NCI-H1417 treated with DMSO at 0.1 percent for 48 hours (cell line): Measurements from ENCODE around the gene EIF4G3.
"Not testable (repeated sequence)": the region's sequence is repeated elsewhere in the genome, so short reads cannot be mapped to it uniquely, and the experiment has no call there.

Source experiments
- DNase-seq: peaks from one replicate; lab custom pipeline; 2025; lab: John Stamatoyannopoulos, UW

The EIF4G3 gene

GRCh38 chr1:20814534-20814871 lies 362.2 kb downstream of the EIF4G3 start:
- no peak for DNase-seq

GRCh38 chr1:20811916-20812315 lies 364.8 kb downstream of the EIF4G3 start:
- no peak for DNase-seq

- DNase-seq, result no peak
Observed at GRCh38 chr1:20793236-20793635, 383.5 kb downstream of the EIF4G3 start.

GRCh38 chr1:20792196-20792595 lies 384.5 kb downstream of the EIF4G3 start:
- DNase-seq, result no peak

GRCh38 chr1:20790785-20791184 lies 385.9 kb downstream of the EIF4G3 start:
- no peak for DNase-seq

- not testable (repeated sequence) for DNase-seq
Observed at GRCh38 chr1:20789598-20789997, 387.1 kb downstream of the EIF4G3 start.

- DNase-seq, result no peak
Observed at GRCh38 chr1:20787840-20788795, 388.6 kb downstream of the EIF4G3 start.

GRCh38 chr1:20787029-20787839 lies 389.5 kb downstream of the EIF4G3 start, which contains the start of gene HP1BP3:
HP1BP3 (minus strand) TSS chr1:20787307; CDS start chr1:20780440, 6,867 bp downstream.
- peak; percentile 34 for DNase-seq

- DNase-seq, result peak; percentile 90
Observed at GRCh38 chr1:20786253-20787028, 390.3 kb downstream of the EIF4G3 start.

- DNase-seq, result no peak
Observed at GRCh38 chr1:20785907-20786252, 390.8 kb downstream of the EIF4G3 start.

GRCh38 chr1:20775700-20776099 lies 401.0 kb downstream of the EIF4G3 start:
- DNase-seq, result no peak

- no peak for DNase-seq
Observed at GRCh38 chr1:20771780-20772179, 404.9 kb downstream of the EIF4G3 start.

GRCh38 chr1:20770314-20771087 lies 406.2 kb downstream of the EIF4G3 start:
- no peak for DNase-seq

GRCh38 chr1:20767271-20767670 lies 409.4 kb downstream of the EIF4G3 start:
- DNase-seq, result no peak

- no peak for DNase-seq
Observed at GRCh38 chr1:20763417-20763816, 413.3 kb downstream of the EIF4G3 start.

GRCh38 chr1:20760322-20760721 lies 416.4 kb downstream of the EIF4G3 start:
- no peak for DNase-seq
